GM21360 (cell line): ENCODE data around the gene UHRF1.
"Not testable (repeated sequence)": the region's sequence is repeated elsewhere in the genome, so short reads cannot be mapped to it uniquely, and the experiment has no call there.

ENCODE experiments used
- ATAC-seq: cut with Tn5 transposase; IDR thresholded peaks from one replicate; pipeline ENCODE4 v1.9.1; 2021; ENCODE audit warnings: mild to moderate bottlenecking, moderate library complexity; ENCODE audit not compliant: unreplicated experiment

The UHRF1 gene

DNA sequence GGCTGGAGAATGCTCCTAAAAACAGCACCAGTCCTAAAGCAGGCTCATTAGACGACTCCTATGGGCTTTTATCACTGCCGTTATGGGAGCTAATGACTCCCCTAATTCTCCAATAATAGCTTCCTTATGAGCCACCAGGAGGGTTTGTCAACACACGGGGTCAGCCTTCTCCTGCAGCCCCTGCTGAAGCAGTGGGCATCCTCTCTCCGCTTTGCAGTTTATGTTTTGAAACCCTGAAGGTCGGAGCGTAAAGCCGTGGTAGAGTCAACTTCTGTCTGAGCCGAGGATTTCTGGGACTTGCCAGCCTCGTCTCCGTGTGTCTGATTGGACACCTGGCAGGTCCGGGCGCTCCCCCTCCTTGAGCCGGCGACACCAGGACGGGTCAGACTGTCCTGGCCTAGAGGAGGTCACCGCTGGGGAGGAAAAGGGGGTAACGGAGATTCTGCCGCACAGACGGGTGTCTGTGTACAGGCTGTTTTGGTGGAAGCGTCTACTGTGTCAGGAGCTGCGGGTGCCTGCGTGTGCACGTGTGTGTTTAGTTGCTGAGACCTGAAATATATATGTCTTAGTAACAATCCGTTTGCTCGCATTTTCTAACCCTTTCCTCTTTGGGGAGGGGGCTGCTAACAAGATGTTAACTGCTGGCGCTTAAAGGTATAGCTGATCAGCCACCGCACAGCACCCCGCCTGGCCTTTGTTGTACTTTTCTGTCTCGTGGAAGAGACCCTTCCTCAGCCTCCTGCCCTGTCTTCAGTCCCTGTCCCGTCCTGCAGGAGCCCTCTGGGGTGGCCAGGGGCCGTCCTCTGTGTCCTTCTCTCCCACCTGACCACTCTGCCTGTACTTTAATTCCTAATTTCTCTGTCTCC lies 61.5 kb downstream of the UHRF1 start:
- ATAC-seq: no peak

DNA sequence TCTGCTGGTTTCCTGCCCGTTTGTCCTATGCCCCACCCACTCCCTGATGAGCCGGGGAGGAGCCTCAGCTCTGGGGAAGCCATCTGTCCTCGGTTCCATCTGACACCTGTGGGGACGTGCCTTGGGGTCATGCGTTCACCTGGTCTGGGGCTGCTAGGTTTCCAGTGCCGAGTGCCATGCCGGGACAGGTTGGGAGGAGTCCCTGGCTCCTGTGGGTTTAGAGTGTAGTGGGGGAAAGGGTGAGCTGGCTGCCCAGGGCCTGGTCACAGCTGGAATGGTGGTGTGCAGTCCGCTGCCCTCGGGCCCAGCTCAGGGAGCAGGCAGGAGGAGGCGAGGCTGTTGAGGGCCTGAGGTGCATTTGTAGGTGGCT lies 62.1 kb downstream of the UHRF1 start:
- no peak for ATAC-seq

DNA sequence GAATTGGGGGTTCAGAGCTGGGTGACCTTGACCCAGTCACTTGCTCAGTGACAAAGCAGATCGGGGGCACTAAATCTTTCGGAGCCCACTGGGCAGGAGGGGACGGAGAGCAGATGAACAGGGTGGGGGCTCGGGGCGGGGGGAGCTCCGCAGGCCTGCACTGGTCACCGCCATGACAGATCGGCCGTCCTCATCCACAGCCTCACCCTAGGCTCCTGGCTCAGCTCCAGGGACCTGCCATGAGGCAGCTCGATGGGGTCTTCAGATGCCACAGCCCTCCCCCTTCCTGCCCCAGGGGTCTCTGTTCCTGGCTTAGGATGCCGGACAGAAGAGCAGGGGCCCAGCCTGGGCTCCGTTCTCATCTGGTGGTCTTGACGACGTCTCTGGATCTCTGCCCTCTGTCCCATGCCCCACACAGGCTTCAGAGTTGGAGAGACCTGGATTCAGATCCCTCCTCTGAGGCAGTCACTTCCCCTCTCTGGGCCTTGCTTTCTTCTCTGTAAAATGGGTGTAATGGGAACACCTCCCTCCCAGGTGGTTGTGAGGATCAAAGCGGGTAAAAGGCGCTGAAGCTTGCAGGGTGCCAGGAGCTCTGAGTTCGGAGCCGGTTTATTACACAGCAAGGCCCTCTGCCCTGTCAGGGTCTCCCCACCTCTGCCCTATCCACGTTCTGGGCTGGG lies 62.7 kb downstream of the UHRF1 start:
- ATAC-seq: no peak

DNA sequence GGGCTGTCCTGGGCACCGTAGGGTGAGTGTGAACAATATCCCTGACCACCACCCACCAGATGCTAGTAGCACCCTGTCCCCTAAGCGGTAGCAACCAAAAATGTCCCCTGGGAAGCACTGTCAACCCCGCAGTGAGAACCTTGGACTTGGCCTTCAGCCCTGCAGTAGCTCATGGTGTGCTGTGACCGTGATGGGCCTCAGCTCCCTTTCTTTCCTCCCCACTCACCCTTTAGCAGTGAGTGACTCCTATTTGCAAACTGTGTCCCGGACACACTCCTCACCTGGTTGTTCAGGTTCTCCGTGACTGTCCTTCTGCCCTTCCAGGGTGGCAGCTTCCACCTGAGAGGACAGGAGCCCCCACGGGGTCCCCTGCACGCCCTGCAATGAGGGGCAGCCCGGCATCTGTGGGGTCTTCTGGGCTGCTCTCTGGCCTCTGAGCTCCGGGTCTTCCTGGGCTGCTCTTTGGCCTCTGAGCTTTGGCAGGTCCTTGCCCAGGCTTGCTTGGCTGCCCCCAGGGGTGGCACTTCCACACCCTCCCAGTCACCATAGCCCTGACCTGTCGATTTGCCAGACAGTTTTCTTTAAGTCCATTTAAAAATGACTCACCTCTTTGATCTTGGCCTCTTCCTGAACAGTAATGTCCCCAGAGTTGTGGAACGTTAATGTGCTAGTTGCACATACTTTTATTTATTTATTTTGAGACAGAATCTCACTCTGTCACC lies 63.4 kb downstream of the UHRF1 start:
- ATAC-seq: no peak

DNA sequence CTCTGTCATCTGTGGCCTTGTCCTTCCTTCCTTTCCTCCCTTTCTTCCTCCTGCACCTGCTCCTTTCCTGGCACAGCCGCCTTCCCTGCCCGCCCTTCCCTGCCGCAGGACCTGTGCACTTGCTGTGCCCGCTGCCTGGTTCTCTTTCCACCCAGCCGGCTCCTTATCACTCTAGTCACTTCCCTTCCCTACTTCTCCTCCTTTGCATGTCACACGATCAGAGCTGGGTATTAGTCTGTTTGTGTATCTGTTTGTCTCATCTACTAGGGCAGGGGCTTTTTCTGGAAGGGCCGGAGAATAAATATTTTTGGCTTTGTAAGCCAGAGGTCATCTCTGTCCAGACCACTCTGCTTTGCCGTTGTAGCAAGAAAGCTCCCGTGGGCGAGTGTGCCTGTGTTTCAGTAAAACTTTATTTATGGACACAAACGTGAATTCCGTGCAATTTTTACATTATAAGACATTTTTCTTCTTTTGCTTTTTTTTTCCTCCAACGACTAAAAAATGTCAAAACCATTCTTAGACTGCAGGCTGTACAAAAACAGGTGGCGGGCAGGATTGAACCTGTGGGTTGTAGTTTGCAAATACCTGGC lies 65.7 kb downstream of the UHRF1 start:
- no peak for ATAC-seq

DNA sequence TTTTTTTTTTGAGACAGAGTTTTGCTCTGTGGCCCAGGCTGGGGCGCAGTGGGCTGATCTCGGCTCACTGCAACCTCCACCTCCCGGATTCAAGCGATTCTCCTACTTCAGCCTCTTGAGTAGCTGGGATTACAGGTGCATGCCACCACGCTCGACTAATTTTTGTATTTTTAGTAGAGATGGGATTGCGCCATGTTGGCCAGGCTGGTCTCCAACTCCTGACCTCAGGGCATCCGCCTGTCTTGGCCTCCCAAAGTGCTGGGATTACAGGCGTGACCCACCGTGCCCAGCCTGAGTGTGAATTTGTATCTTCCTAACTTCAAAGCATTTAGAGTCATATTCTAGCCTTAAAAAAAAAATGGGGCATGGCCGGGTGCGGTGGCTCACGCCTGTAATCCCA lies 66.3 kb downstream of the UHRF1 start:
- ATAC-seq: not testable (repeated sequence)

DNA sequence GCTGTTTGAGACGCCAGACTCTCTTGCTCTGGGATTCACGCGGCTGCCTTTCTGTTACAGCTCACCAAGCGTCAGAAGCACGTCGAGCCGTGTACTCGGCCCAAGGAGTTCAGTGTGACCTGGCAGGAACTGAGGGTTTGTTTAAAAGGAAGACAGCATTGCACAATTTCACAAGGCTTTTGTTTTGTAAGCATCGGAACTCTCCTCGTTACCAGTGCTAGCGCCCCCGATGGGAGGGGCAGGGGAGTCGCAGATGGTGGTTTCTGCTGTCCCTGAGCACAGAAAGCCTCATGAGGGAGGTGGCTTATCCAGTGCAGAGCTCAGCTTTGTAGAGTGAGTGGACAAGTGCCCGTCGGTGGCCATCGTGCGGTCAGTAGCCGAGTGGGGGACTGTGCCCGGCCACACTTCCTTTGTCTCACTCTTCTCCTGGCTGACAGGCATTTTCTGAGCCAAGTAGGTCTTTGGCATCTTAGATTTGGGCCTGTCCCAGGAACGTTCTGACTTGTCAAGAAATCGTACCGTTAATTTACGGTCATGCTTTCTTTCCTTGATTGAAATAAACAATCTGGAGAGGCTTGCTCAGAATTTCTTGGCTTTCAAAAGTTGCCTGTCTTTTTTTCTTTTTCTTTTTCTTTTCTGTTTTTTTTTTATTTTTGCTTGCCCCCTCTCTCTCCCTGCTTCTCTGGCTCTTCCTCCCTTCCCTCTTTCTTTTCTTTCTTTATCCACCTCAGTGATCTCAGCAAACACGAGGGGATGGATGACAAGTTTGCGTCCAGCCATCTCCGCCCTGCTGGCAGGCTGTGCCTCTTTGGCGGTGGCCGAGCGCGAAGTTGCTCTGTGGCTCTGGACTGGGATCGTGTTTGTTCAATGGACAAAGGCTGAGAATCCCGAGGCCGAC lies 67.3 kb downstream of the UHRF1 start:
- no peak for ATAC-seq

DNA sequence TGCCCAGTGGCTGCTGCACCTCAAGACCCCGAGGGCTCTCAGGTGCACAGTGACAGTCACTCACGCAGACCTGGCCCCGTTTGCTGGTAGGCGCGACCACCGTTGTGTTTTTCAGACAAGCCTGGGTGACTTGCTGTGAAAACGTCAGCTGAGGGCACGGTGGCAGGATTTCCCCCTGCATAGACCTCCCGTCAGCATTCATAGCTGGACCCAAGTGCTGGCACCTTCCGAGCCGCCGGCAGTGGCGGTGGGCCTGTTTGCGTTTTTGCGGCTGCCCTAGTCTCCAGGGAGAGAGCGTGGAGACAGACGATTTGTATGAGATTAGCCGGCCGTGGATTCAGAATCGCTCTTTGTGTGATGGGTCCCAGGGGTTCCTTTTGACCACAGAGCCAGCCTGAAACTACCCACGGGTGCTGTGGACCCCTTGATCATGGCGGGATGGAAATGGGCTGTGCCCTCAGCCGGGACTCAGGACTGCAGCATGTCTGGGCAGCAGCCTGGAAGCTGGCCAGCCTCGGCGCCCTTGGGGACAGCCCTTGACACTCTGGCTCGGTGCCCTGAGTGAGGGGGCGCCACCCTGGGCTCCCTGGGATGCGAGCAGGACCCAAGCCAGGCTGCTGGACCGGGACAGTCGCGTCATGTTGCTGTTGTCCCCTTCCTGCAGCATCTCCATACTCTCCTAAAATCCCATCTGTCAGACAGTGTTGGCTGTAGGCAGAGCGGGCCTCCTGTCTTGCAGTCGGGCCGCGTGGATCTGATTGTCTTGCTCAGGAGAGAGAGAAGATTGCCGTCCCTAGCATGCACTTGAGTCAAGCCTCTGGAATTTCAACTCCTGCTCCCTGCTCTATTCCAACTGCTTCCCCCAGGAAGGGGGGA lies 68.2 kb downstream of the UHRF1 start:
- ATAC-seq: no peak

DNA sequence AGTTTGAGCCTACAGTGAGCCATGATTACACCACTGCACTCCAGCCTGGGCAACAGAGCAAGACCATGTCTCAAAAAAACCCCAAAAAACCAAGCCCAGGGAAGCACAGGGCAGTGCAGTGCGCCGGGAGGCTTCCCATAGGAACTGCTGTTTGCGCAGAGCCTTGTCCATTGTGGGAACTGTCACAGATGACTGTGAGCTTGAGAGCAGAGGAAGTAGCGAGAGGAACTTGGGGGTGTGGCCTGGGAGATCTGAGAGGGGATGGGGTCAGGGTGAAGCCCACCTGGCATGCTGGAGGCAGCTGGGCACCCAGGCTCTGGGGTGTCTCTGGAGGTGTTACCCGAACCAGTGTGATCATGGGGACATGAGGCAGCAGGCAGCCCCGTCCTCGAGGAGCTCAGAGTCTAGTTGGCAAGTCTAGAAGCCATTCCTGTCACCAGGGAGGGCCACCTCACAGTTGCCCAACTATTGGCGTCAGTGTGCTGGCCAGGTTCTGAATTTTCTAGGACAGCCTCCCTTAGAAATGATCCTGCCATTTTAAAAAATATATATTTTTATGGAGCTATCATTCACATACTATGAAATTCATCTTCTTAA lies 70.0 kb downstream of the UHRF1 start:
- ATAC-seq: no peak

DNA sequence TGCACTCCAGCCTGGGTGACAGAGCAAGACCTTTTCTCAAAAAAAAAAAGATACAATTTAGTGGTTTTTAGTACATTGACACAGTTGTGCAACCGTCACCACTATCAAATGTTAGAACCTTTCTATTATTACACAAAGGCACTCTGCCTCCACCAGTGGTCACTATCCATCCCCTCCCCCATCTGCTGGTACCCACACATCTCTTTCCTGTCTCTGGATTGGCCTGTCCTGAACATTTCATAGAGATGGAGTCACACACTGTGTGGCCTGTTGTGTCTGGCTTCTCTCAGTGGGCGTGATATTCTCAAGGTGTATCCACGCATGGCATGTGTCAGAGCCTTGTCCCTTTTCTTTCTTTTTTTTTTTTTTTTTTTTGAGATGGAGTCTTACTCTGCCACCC lies 70.8 kb downstream of the UHRF1 start:
- no peak for ATAC-seq

DNA sequence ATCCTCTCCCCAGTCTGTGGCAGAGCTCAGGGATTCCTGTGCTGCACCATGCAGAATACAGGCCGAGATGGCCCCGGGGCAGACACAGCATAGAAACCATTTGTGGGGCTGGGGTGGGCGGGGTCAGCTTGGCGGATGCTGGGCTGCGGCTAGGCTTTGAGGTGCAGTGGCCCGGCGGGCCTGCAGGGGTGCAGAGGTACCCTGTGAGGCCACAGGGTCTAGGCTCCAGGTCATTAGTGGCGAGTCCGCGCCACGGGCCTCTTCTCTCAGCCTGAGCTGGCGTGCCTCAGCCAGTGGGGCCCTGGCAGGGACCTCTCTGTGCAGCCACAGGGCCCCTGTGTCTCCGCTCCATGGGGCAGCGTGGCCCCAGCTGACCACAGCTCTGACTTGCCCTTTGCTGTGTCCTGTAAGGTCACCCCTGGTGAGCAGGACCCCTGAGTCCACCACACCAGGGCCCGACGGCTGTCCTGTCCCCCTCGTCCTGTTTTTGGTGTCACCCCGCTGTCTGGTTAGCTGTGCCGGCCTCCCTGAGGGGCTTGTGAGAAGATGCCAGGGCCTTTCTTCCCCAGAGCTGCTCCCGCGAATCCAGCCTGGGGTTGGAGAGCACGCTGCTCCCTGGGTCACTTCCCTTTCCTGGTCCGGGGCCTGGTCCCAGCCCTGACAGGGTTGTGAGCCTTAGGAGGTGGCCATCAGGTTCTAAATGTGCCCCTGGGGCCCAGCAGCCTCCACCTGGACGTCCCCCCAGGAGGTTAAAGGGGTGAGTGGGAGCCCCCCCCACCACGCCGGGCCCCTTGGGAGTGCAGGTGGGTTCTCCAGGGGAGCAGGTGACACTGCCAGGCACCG lies 71.8 kb downstream of the UHRF1 start:
- no peak for ATAC-seq

DNA sequence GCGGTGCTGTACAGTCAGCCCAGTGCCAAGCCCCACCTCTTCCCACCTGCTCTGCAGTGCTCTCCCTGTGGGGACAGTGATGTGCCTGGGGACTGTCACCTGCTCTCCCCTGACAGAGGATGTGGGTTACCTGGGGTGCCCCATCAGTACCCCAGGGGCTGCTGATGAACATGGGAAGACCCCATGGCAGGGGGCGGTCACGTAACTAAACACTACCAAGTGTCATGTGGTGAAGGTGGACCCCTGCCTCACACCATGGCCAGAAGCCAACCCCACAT lies 72.3 kb downstream of the UHRF1 start:
- ATAC-seq: no peak

DNA sequence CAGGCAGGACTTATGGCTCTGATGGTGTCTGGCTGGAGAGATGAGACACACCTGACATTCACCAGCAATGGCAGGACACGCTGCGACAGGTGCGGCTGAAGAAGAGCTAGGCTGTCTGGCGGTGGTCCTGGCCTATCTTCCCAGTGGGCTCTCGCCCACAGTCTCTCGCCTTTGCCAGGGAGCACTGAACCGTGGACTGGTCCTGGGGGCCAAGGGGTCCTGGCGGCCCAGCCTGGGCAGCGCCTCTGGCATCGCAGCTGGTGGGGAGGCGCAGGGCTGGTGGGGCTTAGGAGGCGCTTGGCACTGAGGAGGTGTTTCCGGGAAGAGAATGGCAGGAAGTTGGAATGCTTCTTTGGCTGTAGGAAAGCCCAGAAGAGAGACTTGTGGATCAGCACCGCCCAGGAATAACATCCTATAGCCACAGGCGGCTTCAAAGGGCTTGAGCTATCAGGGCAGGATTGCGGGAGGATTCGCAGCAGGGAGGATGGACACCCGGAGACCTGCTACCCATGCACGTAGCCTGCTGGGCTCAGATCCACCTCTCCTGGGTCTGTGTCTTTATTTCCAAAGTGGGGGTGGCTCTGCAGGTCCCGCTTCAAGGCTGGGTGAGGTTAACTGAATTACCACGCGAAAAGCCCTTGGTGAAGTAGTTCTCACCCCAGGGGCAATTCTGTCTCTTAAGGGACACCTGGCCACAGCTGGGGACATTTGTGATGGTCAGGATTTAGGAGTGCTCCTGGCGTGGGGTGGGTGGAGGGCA lies 74.2 kb downstream of the UHRF1 start:
- ATAC-seq: no peak

DNA sequence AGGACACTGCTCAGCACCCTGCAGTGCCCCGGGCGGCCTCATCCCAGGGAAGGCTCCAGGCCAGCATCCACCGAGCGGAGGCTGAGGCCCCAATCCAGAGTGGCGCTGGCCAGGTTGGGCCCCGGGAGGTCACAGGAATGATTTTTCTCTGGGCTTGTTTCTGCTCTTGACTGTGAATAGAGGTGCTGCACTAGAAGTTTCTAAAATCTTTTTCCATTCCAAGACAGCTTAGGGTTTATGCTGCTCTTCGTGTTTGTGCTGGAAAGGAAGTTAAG lies 74.7 kb downstream of the UHRF1 start:
- ATAC-seq: no peak

DNA sequence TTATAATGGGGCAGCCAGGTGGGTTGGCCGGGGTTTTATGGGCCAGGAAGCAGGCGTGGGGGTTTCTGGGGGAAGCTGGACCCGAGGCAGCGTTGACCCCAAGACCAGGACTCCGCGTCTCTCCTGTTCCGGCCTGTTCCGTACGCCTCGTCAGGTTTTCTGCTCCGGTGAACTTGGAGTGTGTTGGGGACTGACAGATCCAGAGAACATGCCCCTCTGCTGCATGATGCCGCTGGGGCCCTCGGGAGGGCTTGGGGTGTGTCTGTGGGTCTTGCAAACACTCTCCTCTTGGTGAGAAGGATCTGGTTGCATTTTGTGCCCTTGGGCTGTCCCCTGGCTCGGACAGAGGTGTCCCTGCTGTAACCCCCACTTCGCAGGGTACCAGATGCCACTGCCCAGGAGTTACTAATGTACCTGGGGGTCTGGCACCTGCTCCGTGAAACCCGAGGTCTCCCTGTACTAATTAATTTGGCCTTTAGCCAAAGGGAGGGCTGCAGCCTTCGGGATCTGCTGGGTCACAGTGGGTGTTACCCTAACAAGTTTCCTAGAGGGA lies 75.2 kb downstream of the UHRF1 start:
- no peak for ATAC-seq

DNA sequence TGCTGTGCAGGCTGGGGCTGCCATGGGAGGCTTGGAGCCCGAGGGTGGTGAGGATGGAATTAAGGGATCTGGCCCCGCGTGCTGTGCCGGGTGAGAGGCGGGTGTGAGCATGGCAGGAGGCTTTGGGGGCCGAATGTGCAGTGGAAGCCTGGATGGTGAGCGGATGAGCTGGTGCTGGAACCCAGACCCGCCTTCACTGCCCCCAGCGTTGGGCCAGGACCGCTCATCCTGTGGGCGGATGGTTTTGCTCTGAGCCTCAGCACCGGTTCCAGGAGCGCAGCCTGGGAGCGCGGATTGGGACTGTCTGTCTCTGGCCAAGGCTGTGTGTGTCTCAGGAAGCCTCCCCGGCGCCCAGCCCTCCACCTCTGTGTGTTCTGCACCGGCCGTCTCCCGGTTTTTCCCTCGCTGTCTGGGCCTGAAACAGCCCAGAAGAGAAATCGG lies 76.3 kb downstream of the UHRF1 start:
- ATAC-seq: no peak

DNA sequence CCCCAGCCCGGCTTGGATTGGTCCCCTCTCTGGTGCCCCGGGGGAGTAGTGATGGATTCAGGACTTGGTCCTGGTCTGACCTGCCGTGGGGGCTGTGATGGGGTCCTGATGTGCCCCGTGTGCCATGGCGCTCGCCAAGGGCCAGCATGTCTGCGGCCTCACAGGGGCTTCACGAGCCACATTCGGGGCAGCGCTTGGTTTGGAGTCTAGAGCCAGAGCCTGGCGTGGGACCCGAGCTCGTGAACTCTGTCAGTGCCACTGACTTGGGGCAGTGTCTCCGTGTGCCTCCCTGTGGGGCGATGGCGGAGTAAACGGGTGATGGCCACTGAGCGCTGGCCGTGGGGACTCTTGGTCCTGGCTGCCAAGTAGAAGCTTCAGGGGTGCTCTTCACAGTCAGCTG lies 76.8 kb downstream of the UHRF1 start:
- ATAC-seq: no peak

DNA sequence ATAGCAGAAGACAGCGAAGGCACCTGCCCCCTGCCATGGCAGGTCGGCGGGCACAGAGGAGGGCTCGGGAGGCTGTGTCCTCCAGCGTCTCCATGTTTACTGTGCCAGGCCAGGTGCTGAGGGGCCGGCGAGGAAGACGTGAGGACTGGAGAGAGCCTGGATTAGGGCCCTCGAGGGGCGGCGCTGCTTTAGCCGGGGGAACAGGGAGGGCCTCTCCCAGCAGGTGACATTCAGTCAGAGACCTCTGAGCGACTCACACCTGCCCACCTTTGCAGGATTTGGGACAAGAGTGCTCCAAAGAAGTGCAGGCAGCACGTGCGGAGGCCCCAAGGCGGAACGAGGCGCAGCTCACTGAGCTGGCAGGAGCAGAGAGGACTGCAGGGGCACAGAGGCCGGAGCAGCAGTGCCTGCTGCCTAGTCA lies 77.2 kb downstream of the UHRF1 start:
- no peak for ATAC-seq
